ENCODE results near the gene BPIFA2. TPM values are rescaled to one million over a fixed set of nuclear protein-coding genes. Genes with fewer than 3 reads are reported as not detected.
A peak's percentile ranks its signal among the peaks of the same experiment; 100 is the strongest.
"Not testable (repeated sequence)": the region's sequence is repeated elsewhere in the genome, so short reads cannot be mapped to it uniquely, and the experiment has no call there.

Gene BPIFA2
- total RNA-seq, result not detected

DNA sequence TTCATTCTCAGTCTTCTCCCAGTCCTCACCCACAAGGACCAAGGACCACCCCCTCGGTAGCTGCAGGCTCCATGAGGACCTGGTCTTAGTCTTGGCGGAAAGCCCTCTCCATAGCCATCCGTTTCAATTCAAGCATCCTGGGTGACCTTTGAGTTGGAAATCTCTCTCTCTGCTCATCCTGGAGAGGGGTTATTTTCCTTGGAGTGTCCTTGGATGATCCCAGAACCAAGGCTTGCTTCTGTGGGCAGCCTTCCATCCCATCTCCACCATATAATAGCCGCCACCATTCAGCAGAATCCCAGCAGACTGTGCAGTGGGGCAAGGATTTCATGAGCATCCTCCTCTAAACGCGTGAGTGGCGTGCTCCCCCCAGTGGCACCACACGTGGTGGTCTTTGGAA is at the start of gene BPIFA2:
Gene BPIFA2 (plus strand): TSS at position 301 of the 400 bp plus-strand sequence. CDS start 987 bp downstream, outside the sequence.
- DNase-seq (no peak), ATAC-seq (replicated peaks in 1 of 2) (no peak)
- no peak within 1 kb of the TSS for H3K27ac Mint-ChIP-seq
- peaks cover 9% of the 10 kb centered on the region for H3K27me3 Mint-ChIP-seq (ENCODE audit: low read depth)
- no peaks in the 10 kb centered on the region for H3K4me1 Mint-ChIP-seq (ENCODE audit: low read depth)
- H3K9me3 Mint-ChIP-seq, result peaks cover 3 to 8% of the 10 kb centered on the region in 2 donors
- H3K4me3 Mint-ChIP-seq, result no peak within 1 kb of the TSS
- peaks cover 3 to 5% of the 10 kb centered on the region in 2 donors for H3K36me3 Mint-ChIP-seq (ENCODE audit: insufficient read depth in 2 of 2)

GRCh38 chr20:33119725-33120720 is 47.9 kb upstream of the BPIFA2 start:
- ATAC-seq (replicated peaks in 1 of 2) (peak; percentile 86 to 94), DNase-seq (peak in 1 of 2 donors; percentile 12)
- Mint-ChIP-seq H3K36me3 (ENCODE audit: insufficient read depth in 2 of 2) (peaks cover 0 to 5% of the 10 kb centered on the region in 2 donors), H3K27ac (no peak overlapping the region), H3K4me1 (ENCODE audit: low read depth) (peaks cover 10% of the 10 kb centered on the region), H3K4me3 (no peak overlapping the region), H3K9me3 (peaks cover 2 to 5% of the 10 kb centered on the region in 2 donors), H3K27me3 (ENCODE audit: low read depth) (peaks cover 12% of the 10 kb centered on the region)

DNA sequence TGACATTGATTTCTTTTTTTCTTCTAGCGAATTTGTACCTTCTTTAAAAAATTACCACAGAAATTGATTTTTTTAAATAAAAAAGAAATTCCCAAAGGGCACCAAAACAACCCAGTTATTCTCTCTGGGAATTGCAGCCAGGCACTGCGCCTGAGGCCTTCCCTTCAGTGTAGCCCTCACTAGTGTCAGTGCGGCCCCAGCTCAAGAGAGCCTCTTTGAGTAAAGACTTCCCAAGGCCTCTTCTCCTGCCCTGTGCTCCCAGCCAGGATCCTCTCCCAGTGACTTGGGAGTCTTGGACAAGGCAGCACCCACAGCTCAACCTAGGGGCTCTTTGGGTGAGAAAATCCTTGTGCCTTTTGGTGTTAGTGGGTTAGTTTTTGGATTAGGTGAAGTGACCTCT is 47.0 kb upstream of the BPIFA2 start:
- H3K27ac Mint-ChIP-seq, result no peak overlapping the region
- no peak overlapping the region for H3K4me3 Mint-ChIP-seq
- DNase-seq, result no peak
- H3K36me3 Mint-ChIP-seq (ENCODE audit: insufficient read depth in 2 of 2), result peaks cover 0 to 5% of the 10 kb centered on the region in 2 donors
- no peak for ATAC-seq (replicated peaks in 1 of 2)
- H3K4me1 Mint-ChIP-seq (ENCODE audit: low read depth), result peaks cover 10% of the 10 kb centered on the region
- peaks cover 12% of the 10 kb centered on the region for H3K27me3 Mint-ChIP-seq (ENCODE audit: low read depth)
- peaks cover 2 to 5% of the 10 kb centered on the region in 2 donors for H3K9me3 Mint-ChIP-seq

- H3K36me3 Mint-ChIP-seq (ENCODE audit: insufficient read depth in 2 of 2), result not testable (repeated sequence)
- H3K4me1 Mint-ChIP-seq (ENCODE audit: low read depth), result peaks cover 10% of the 10 kb centered on the region
Observed at GRCh38 chr20:33122297-33122696, 45.7 kb upstream of the BPIFA2 start.

GRCh38 chr20:33124261-33124660 is 43.7 kb upstream of the BPIFA2 start:
- Mint-ChIP-seq H3K4me3 (no peak overlapping the region), H3K4me1 (ENCODE audit: low read depth) (peaks cover 10% of the 10 kb centered on the region), H3K36me3 (ENCODE audit: insufficient read depth in 2 of 2) (peaks cover 0 to 3% of the 10 kb centered on the region in 2 donors), H3K9me3 (peaks cover 2 to 3% of the 10 kb centered on the region in 2 donors), H3K27me3 (ENCODE audit: low read depth) (peaks cover 12% of the 10 kb centered on the region), H3K27ac (no peak overlapping the region)
- ATAC-seq (replicated peaks in 1 of 2), result no peak
- no peak for DNase-seq

More at GRCh38 chr20:33122297-33122696, 45.7 kb upstream of the BPIFA2 start:
- not testable (repeated sequence) for DNase-seq; ATAC-seq (replicated peaks in 1 of 2); H3K9me3 Mint-ChIP-seq; H3K4me3 Mint-ChIP-seq; H3K27ac Mint-ChIP-seq
- H3K27me3 Mint-ChIP-seq (ENCODE audit: low read depth), result peaks cover 12% of the 10 kb centered on the region

DNA sequence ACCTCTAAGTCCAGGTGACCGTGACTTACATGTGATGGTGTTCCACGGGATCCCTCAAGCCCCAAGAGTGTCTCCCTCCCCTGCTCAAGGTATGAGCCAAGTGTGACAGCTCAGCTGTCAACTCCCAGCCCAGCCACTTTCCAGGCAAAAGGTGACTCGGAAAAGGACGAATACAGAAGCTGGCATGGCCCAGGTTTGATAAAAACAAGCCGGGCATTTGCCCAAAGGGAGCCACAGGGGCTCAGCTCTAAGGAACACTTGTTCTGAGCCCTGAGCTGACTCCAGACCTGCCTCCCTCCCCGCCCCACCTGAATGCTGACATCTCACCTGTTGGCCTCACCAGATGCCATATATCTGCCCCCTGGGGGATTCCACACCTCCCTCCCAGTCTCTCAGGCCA is 43.0 kb upstream of the BPIFA2 start:
- peaks cover 2 to 3% of the 10 kb centered on the region in 2 donors for H3K9me3 Mint-ChIP-seq
- no peak overlapping the region for H3K4me3 Mint-ChIP-seq
- no peak overlapping the region for H3K27ac Mint-ChIP-seq
- H3K27me3 Mint-ChIP-seq (ENCODE audit: low read depth), result peaks cover 12% of the 10 kb centered on the region
- peaks cover 0 to 3% of the 10 kb centered on the region in 2 donors for H3K36me3 Mint-ChIP-seq (ENCODE audit: insufficient read depth in 2 of 2)
- ATAC-seq (replicated peaks in 1 of 2) (no peak), DNase-seq (no peak)
- H3K4me1 Mint-ChIP-seq (ENCODE audit: low read depth), result peaks cover 5% of the 10 kb centered on the region

- Mint-ChIP-seq H3K9me3 (peaks cover 0 to 3% of the 10 kb centered on the region in 2 donors), H3K36me3 (ENCODE audit: insufficient read depth in 2 of 2) (peaks cover 0 to 3% of the 10 kb centered on the region in 2 donors), H3K4me1 (ENCODE audit: low read depth) (no peaks in the 10 kb centered on the region), H3K4me3 (no peak overlapping the region), H3K27me3 (ENCODE audit: low read depth) (peaks cover 12% of the 10 kb centered on the region), H3K27ac (no peak overlapping the region)
- ATAC-seq (replicated peaks in 1 of 2) (no peak), DNase-seq (no peak)
Observed at GRCh38 chr20:33125983-33126382, 42.0 kb upstream of the BPIFA2 start.

DNA sequence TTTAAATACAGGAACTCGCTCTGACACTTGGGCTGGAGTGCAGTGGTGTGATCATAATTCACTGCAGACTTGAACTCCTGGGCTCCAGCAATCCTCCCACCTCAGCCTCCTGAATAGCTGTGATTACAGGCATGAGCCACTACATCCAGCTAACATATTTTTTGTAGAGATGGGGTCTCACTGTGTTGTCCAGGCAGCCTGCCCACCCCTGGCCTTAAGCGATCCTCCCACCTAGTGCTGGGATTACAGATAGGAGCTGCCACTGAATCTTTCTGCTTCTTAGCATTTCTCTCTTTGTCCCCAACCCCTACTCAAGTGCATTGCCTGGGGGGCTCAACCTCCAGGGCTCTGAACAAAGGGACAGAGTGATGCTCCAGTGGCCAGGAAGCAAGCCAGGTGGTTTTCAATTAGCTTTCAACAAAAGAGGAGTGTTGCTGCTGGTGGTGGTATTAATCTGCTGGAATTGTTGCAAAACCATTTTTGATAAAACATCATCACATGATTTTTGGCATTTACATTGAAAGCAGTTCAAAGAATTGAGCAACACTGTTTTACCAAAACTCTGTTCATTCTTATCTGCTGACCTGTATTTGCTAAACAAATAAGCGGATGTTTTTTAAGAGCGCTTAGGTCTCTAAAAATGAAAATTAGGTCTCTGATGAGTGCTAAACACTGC is 40.4 kb upstream of the BPIFA2 start:
- ATAC-seq (replicated peaks in 1 of 2) (no peak), DNase-seq (no peak)
- H3K4me1 Mint-ChIP-seq (ENCODE audit: low read depth), result no peaks in the 10 kb centered on the region
- H3K27me3 Mint-ChIP-seq (ENCODE audit: low read depth), result peaks cover 12% of the 10 kb centered on the region
- no peak overlapping the region for H3K27ac Mint-ChIP-seq
- no peaks in the 10 kb centered on the region for H3K36me3 Mint-ChIP-seq (ENCODE audit: insufficient read depth in 2 of 2)
- no peak overlapping the region for H3K4me3 Mint-ChIP-seq
- H3K9me3 Mint-ChIP-seq, result no peaks in the 10 kb centered on the region

DNA sequence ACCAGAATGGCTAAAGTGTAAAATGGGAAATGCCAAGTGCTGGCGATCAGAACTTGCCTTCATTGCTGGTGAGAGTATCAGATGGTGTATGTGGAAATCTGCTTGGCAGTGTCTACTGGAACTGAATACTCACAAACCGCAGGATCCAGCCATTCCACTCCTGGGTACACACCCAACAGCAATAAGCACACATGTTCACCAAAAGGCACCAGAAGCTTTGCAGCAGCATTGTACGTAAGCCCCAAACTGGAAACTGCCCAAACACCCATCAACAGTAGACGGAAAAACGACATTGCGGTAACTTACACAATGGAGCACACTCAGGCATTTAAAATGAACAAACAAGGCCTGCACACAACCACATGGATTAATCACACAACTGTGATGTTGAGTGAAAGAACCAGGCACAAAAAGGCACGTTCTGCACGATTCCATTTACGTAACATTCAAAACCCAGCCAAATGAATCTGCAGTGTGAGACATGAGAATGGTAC is 37.3 kb upstream of the BPIFA2 start:
- no peak overlapping the region for H3K4me3 Mint-ChIP-seq
- no peak overlapping the region for H3K27ac Mint-ChIP-seq
- H3K4me1 Mint-ChIP-seq (ENCODE audit: low read depth), result no peaks in the 10 kb centered on the region

GRCh38 chr20:33131949-33132473 is 35.9 kb upstream of the BPIFA2 start:
- no peaks in the 10 kb centered on the region for H3K36me3 Mint-ChIP-seq (ENCODE audit: insufficient read depth in 2 of 2)
- H3K27me3 Mint-ChIP-seq (ENCODE audit: low read depth), result no peaks in the 10 kb centered on the region
- ATAC-seq (replicated peaks in 1 of 2), result no peak
- no peaks in the 10 kb centered on the region for H3K9me3 Mint-ChIP-seq
- H3K4me3 Mint-ChIP-seq, result no peak overlapping the region
- no peaks in the 10 kb centered on the region for H3K4me1 Mint-ChIP-seq (ENCODE audit: low read depth)
- no peak overlapping the region for H3K27ac Mint-ChIP-seq
- DNase-seq, result no peak

More for the DNA sequence above, 37.3 kb upstream of the BPIFA2 start:
- DNase-seq (no peak), ATAC-seq (replicated peaks in 1 of 2) (no peak)
- Mint-ChIP-seq H3K36me3 (ENCODE audit: insufficient read depth in 2 of 2) (no peaks in the 10 kb centered on the region), H3K9me3 (no peaks in the 10 kb centered on the region), H3K27me3 (ENCODE audit: low read depth) (no peaks in the 10 kb centered on the region)

GRCh38 chr20:33132513-33133372 is 35.2 kb upstream of the BPIFA2 start:
- Mint-ChIP-seq H3K4me3 (no peak overlapping the region), H3K27me3 (ENCODE audit: low read depth) (no peaks in the 10 kb centered on the region), H3K9me3 (no peaks in the 10 kb centered on the region), H3K4me1 (ENCODE audit: low read depth) (no peaks in the 10 kb centered on the region), H3K27ac (no peak overlapping the region), H3K36me3 (ENCODE audit: insufficient read depth in 2 of 2) (no peaks in the 10 kb centered on the region)
- ATAC-seq (replicated peaks in 1 of 2) (no peak), DNase-seq (no peak)

DNA sequence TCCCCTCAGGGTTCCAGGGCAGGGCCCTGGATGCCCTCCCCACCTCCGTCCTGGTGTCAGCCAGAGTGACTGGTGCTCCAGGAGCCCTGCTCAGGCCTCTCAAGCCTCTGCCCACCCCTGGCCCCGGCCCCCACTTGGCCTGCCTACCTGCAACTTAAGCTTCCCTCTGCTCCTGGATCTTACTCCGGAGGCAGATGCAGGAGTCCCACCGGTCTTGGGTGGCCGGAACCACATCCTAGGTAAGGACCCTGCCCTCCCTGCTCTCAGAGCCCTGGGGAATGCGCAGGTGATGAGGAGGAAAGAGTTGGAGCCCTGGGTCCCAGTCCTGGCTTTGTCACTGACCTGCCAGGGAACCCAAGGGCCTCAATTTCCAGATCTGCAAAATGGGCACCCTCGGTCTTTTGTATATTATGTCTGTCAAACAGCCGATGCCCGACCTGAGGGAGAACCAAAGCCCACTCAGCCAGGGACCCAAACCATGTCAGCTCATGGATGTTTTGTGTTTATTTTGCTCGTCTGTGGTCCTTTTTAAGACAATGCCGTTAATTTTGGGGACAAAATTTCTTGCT is 34.5 kb upstream of the BPIFA2 start:
- no peaks in the 10 kb centered on the region for H3K9me3 Mint-ChIP-seq
- no peak for ATAC-seq (replicated peaks in 1 of 2)
- no peaks in the 10 kb centered on the region for H3K27me3 Mint-ChIP-seq (ENCODE audit: low read depth)

More for the DNA sequence above, 34.5 kb upstream of the BPIFA2 start:
- Mint-ChIP-seq H3K4me3 (no peak overlapping the region), H3K27ac (no peak overlapping the region), H3K4me1 (ENCODE audit: low read depth) (no peaks in the 10 kb centered on the region), H3K36me3 (ENCODE audit: insufficient read depth in 2 of 2) (no peaks in the 10 kb centered on the region)
- DNase-seq, result no peak
